ENCODE measurements around the gene ULK2. TPM values are rescaled to one million over a fixed set of nuclear protein-coding genes. Genes with fewer than 3 reads are reported as not detected.

Gene ULK2
- total RNA-seq, 1 experiment from 2014 or later: 12.7 TPM

DNA sequence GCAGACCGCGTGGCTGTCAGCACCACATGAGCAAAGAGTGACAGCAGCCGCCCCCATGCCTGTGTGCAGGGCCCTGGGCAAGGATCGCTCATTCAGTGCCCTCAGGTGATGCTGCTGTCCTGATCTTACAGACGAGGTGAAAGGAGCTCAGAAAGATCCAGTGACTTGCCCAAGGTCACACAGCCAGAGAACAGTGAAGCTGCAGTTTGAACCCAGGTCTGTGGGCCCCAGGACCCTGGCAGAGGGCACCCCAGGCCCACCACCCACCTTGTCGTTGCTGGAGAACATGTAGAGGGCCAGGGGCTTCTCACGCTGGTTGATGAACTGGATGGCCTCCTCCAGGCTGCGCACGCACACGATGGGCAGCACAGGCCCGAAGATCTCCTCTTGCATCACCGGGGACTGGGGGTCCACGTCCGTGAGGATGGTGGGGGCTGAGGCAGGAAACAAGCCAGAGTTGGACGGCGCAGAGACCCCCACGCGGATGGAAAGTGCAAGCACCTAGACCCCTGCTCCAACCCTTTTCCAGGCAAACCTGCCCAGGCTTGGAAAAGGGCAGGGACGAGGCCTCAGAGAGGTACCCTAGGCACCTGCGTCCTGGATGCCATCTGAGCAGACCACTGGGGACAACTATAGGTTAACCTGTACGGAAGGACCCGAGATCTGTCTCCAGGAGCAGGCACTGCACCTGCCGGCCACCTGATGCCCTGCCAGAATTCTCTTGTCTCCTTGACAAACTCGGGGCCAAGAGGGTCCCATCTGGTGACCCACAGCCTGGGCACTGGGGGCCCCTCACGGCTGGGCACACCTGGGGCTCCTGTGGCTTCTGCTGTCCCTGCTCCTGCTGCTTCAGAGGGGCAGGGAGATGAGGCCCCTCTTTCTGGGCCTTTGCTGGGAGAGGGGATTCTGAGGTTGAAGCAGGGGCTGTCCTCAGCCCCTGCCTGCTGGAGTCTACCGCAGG lies 128.2 kb downstream of the ULK2 start:
- peaks cover 2 to 3% of the 10 kb centered on the region in 2 experiments; a peak in 3 of 4 replicates for H3K4me1 ChIP-seq (ENCODE audit: control insufficient read depth in 1 of 2, insufficient read depth in 2 of 2, low read length in 2 of 2)

GRCh38 chr17:19738757-19739156 lies 129.0 kb downstream of the ULK2 start:
- no peaks in the 10 kb centered on the region for H3K4me1 ChIP-seq (ENCODE audit: control insufficient read depth in 1 of 2, insufficient read depth in 2 of 2, low read length in 2 of 2)
- POLR2A ChIA-PET: no interaction called here
- H3K9me3 ChIP-seq (ENCODE audit: control insufficient read depth in 1 of 2, insufficient read depth in 1 of 2, low read depth in 1 of 2, low read length in 2 of 2): no peaks in the 10 kb centered on the region
- no peak overlapping the region for H3K4me2 ChIP-seq (ENCODE audit: low read length)
- no peaks in the 10 kb centered on the region for H4K20me1 ChIP-seq (ENCODE audit: insufficient read depth)
- no TSS peak for BruUV-seq (replicated peaks)
- H3K9me2 ChIP-seq (ENCODE audit: insufficient read depth): no peaks in the 10 kb centered on the region
- CTCF ChIA-PET: no interaction called here
- intact Hi-C loops (cut with micrococcal nuclease): no loop called here
- no peak for TF ChIP-seq ZNF274 (IDR thresholded peaks at IDR 0.05; ENCODE audit: low read depth, low read length)
- no peak for TF ChIP-seq RAD21 (IDR thresholded peaks at IDR 0.05; ENCODE audit: low read depth)
- H2AFZ ChIP-seq (ENCODE audit: low read depth, low read length, poor library complexity, severe bottlenecking): no peak overlapping the region
- no peak overlapping the region for H3K9ac ChIP-seq (ENCODE audit: low read length)
- RAD21 ChIA-PET (ENCODE audit: low non-redundant PET in 1 of 2, low total read pairs in 2 of 2, uncharacterized antibody in 2 of 2, unreplicated experiment in 2 of 2): no interaction called here
- no peak for DNase-seq (ENCODE audit: low read depth, low spot score)
- ATAC-seq: no peak
- no peaks in the 10 kb centered on the region for H3K36me3 ChIP-seq (ENCODE audit: control insufficient read depth in 1 of 2, insufficient read depth in 2 of 2, low read length in 2 of 2)
- H3K79me2 ChIP-seq (ENCODE audit: insufficient read depth, low read length): no peaks in the 10 kb centered on the region
- H3K27me3 ChIP-seq (ENCODE audit: insufficient read depth, low read length): no peaks in the 10 kb centered on the region
- no peak overlapping the region for H3K4me3 ChIP-seq (replicated peaks in 1 of 2; ENCODE audit: low read depth in 1 of 2, low read length in 2 of 2)
- no peak overlapping the region for H3K27ac ChIP-seq (ENCODE audit: low read depth, low read length)

More for the DNA sequence above, 128.2 kb downstream of the ULK2 start:
- no peak for DNase-seq (ENCODE audit: low read depth, low spot score)
- Histone ChIP-seq H2AFZ (ENCODE audit: low read depth, low read length, poor library complexity, severe bottlenecking) (no peak overlapping the region), H3K27ac (ENCODE audit: low read depth, low read length) (no peak overlapping the region), H4K20me1 (ENCODE audit: insufficient read depth) (no peaks in the 10 kb centered on the region), H3K9me2 (ENCODE audit: insufficient read depth) (no peaks in the 10 kb centered on the region), H3K27me3 (ENCODE audit: insufficient read depth, low read length) (no peaks in the 10 kb centered on the region), H3K9ac (ENCODE audit: low read length) (no peak overlapping the region), H3K9me3 (ENCODE audit: control insufficient read depth in 1 of 2, insufficient read depth in 1 of 2, low read depth in 1 of 2, low read length in 2 of 2) (no peaks in the 10 kb centered on the region), H3K4me2 (ENCODE audit: low read length) (no peak overlapping the region), H3K79me2 (ENCODE audit: insufficient read depth, low read length) (no peaks in the 10 kb centered on the region), H3K36me3 (ENCODE audit: control insufficient read depth in 1 of 2, insufficient read depth in 2 of 2, low read length in 2 of 2) (no peaks in the 10 kb centered on the region), H3K4me3 (replicated peaks in 1 of 2; ENCODE audit: low read depth in 1 of 2, low read length in 2 of 2) (no peak overlapping the region)
- ChIA-PET CTCF (no interaction called here), POLR2A (no interaction called here), RAD21 (ENCODE audit: low non-redundant PET in 1 of 2, low total read pairs in 2 of 2, uncharacterized antibody in 2 of 2, unreplicated experiment in 2 of 2) (no interaction called here)
- no TSS peak for BruUV-seq (replicated peaks)
- intact Hi-C loops (cut with micrococcal nuclease): no loop called here
- no peak for TF ChIP-seq SIN3A (IDR thresholded peaks at IDR 0.05; ENCODE audit: low read depth)
- TF ChIP-seq EGR1 (IDR thresholded peaks at IDR 0.05; ENCODE audit: low read depth): no peak
- TF ChIP-seq JUND (IDR thresholded peaks at IDR 0.05): no peak
- TF ChIP-seq EZH2 (IDR thresholded peaks at IDR 0.05): no peak
- ATAC-seq: no peak
